MM.1S (cell line): ENCODE results near the gene FAM120B.

Experiments
- CTCF ChIP-seq: fragments of 300-600 bp; sonication (generic); IDR thresholded peaks from 2 replicates; pipeline ENCODE4 v1.5.1; 2016; ENCODE audit warnings: antibody characterized with exemption, low read length, mixed read lengths
- EZH2phosphoT487 ChIP-seq: fragments of 300-600 bp; sonication (generic); IDR thresholded peaks from 2 replicates; pipeline ENCODE4 v1.6.1; 2018; ENCODE audit warnings: antibody characterized with exemption, low read length

GRCh38 chr6:170270984-170271593 is 35.5 kb upstream of the FAM120B start:
- TF ChIP-seq CTCF (no peak), EZH2phosphoT487 (no peak)
